ENCODE measurements around the gene ATG4B. TPM values are rescaled to one million over a fixed set of nuclear protein-coding genes. Genes with fewer than 3 reads are reported as not detected.

The ATG4B gene
- total and polyA plus RNA-seq, 7 experiments from 2014 or later, result 49.7 to 131 (median 91.5) TPM

- Histone ChIP-seq H3K9me3 (ENCODE audit: control insufficient read depth in 2 of 3, low read length in 3 of 3) (no peaks in the 10 kb centered on the region), H3K27ac (ENCODE audit: low read depth, low read length) (no peak overlapping the region), H3K27me3 (ENCODE audit: control insufficient read depth in 2 of 2, insufficient read depth in 2 of 2, low read length in 2 of 2) (no peaks in the 10 kb centered on the region), H3K4me3 (ENCODE audit: low read length) (no peak overlapping the region), H3K4me1 (ENCODE audit: control insufficient read depth in 2 of 2, insufficient read depth in 2 of 2, low read length in 2 of 2) (no peaks in the 10 kb centered on the region), H3K36me3 (ENCODE audit: control insufficient read depth in 2 of 3, insufficient read depth in 3 of 3, low read length in 3 of 3) (peaks cover 0 to 54% (median 5%) of the 10 kb centered on the region in 3 experiments)
- no peak for ATAC-seq
- H3K27ac Mint-ChIP-seq, result no peak overlapping the region
- intact Hi-C loops (cut with micrococcal nuclease), result no loop called here
- H3K4me3 Mint-ChIP-seq, result no peak overlapping the region
- H3K9me3 Mint-ChIP-seq, result peaks cover 0 to 2% (median 0%) of the 10 kb centered on the region in 11 donors
- H3K27me3 Mint-ChIP-seq, result no peaks in the 10 kb centered on the region
- peaks cover 0 to 46% (median 4%) of the 10 kb centered on the region in 5 donors for H3K36me3 Mint-ChIP-seq
- DNase-seq, result no peak
- peaks cover 0 to 6% (median 3%) of the 10 kb centered on the region in 7 donors for H3K4me1 Mint-ChIP-seq
- ChIA-PET CTCF (no interaction called here), POLR2A (no interaction called here)
Measured at GRCh38 chr2:241666627-241667400, 29.3 kb downstream of the ATG4B start.

GRCh38 chr2:241668354-241668753 is 30.9 kb downstream of the ATG4B start:
- no peak overlapping the region for H3K4me3 Mint-ChIP-seq
- ChIA-PET POLR2A (no interaction called here), CTCF (no interaction called here)
- Histone ChIP-seq H3K9me3 (ENCODE audit: control insufficient read depth in 2 of 3, low read length in 3 of 3) (no peaks in the 10 kb centered on the region), H3K36me3 (ENCODE audit: control insufficient read depth in 2 of 3, insufficient read depth in 3 of 3, low read length in 3 of 3) (peaks cover 0 to 62% (median 5%) of the 10 kb centered on the region in 3 experiments), H3K4me3 (ENCODE audit: low read length) (no peak overlapping the region), H3K4me1 (ENCODE audit: control insufficient read depth in 2 of 2, insufficient read depth in 2 of 2, low read length in 2 of 2) (no peaks in the 10 kb centered on the region), H3K27ac (ENCODE audit: low read depth, low read length) (no peak overlapping the region), H3K27me3 (ENCODE audit: control insufficient read depth in 2 of 2, insufficient read depth in 2 of 2, low read length in 2 of 2) (no peaks in the 10 kb centered on the region)
- H3K27ac Mint-ChIP-seq, result no peak overlapping the region
- intact Hi-C loops (cut with micrococcal nuclease), result no loop called here
- no peaks in the 10 kb centered on the region for H3K27me3 Mint-ChIP-seq
- H3K36me3 Mint-ChIP-seq, result peaks cover 0 to 39% (median 4%) of the 10 kb centered on the region in 5 donors
- H3K4me1 Mint-ChIP-seq, result peaks cover 0 to 8% (median 3%) of the 10 kb centered on the region in 7 donors
- DNase-seq (no peak), ATAC-seq (no peak)
- H3K9me3 Mint-ChIP-seq, result no peaks in the 10 kb centered on the region

GRCh38 chr2:241668839-241669238 is 31.3 kb downstream of the ATG4B start:
- Mint-ChIP-seq H3K4me1 (peaks cover 0 to 12% (median 3%) of the 10 kb centered on the region in 7 donors), H3K27ac (no peak overlapping the region), H3K9me3 (no peaks in the 10 kb centered on the region), H3K4me3 (no peak overlapping the region), H3K27me3 (no peaks in the 10 kb centered on the region), H3K36me3 (peaks cover 0 to 39% (median 4%) of the 10 kb centered on the region in 5 donors)
- H3K27me3 ChIP-seq (ENCODE audit: control insufficient read depth in 2 of 2, insufficient read depth in 2 of 2, low read length in 2 of 2), result no peaks in the 10 kb centered on the region
- ATAC-seq, result no peak
- ChIA-PET POLR2A (no interaction called here), CTCF (no interaction called here)
- intact Hi-C loops (cut with micrococcal nuclease), result no loop called here
- no peak overlapping the region for H3K4me3 ChIP-seq (ENCODE audit: low read length)
- H3K27ac ChIP-seq (ENCODE audit: low read depth, low read length), result no peak overlapping the region
- peaks cover 0 to 62% (median 5%) of the 10 kb centered on the region in 3 experiments for H3K36me3 ChIP-seq (ENCODE audit: control insufficient read depth in 2 of 3, insufficient read depth in 3 of 3, low read length in 3 of 3)
- no peaks in the 10 kb centered on the region for H3K9me3 ChIP-seq (ENCODE audit: control insufficient read depth in 2 of 3, low read length in 3 of 3)
- no peak for DNase-seq
- H3K4me1 ChIP-seq (ENCODE audit: control insufficient read depth in 2 of 2, insufficient read depth in 2 of 2, low read length in 2 of 2), result no peaks in the 10 kb centered on the region

- H3K27me3 ChIP-seq (ENCODE audit: control insufficient read depth in 2 of 2, insufficient read depth in 2 of 2, low read length in 2 of 2), result no peaks in the 10 kb centered on the region
- no peaks in the 10 kb centered on the region for H3K9me3 ChIP-seq (ENCODE audit: control insufficient read depth in 2 of 3, low read length in 3 of 3)
- peaks cover 0 to 77% (median 5%) of the 10 kb centered on the region in 3 experiments for H3K36me3 ChIP-seq (ENCODE audit: control insufficient read depth in 2 of 3, insufficient read depth in 3 of 3, low read length in 3 of 3)
- Mint-ChIP-seq H3K27me3 (no peaks in the 10 kb centered on the region), H3K36me3 (peaks cover 0 to 39% (median 4%) of the 10 kb centered on the region in 5 donors), H3K4me1 (peaks cover 0 to 7% (median under 1%) of the 10 kb centered on the region in 7 donors), H3K27ac (no peak overlapping the region), H3K4me3 (no peak overlapping the region), H3K9me3 (peaks cover 0 to 1% (median 0%) of the 10 kb centered on the region in 11 donors)
- ATAC-seq, result no peak
- H3K4me1 ChIP-seq (ENCODE audit: control insufficient read depth in 2 of 2, insufficient read depth in 2 of 2, low read length in 2 of 2), result no peaks in the 10 kb centered on the region
- ChIA-PET CTCF (no interaction called here), POLR2A (interaction anchor here (1.1 kb wide), 1 partner anchor 32 kb away, joined by 4 read pairs; no protein-coding TSS in a partner anchor)
- no peak overlapping the region for H3K27ac ChIP-seq (ENCODE audit: low read depth, low read length)
- intact Hi-C loops (cut with micrococcal nuclease), result no loop called here
- H3K4me3 ChIP-seq (ENCODE audit: low read length), result no peak overlapping the region
- no peak for DNase-seq
Measured at GRCh38 chr2:241670333-241671110, 33.0 kb downstream of the ATG4B start.

GRCh38 chr2:241671457-241672240 is 34.2 kb downstream of the ATG4B start:
- H3K4me3 ChIP-seq (ENCODE audit: low read length), result no peak overlapping the region
- POLR2A ChIA-PET, result interaction anchor here (0.6 to 1.1 kb wide), 3 partner anchors 15 to 568 kb away, joined by 3 to 4 read pairs (median 4); partner anchors contain the start of gene DTYMK
- peak; percentile 17 for ATAC-seq
- intact Hi-C loops (cut with micrococcal nuclease), result no loop called here
- no peaks in the 10 kb centered on the region for H3K27me3 Mint-ChIP-seq
- H3K4me3 Mint-ChIP-seq, result no peak overlapping the region
- no peak overlapping the region for H3K27ac ChIP-seq (ENCODE audit: low read depth, low read length)
- peaks cover 0 to 30% (median 4%) of the 10 kb centered on the region in 5 donors for H3K36me3 Mint-ChIP-seq
- no peaks in the 10 kb centered on the region for H3K9me3 ChIP-seq (ENCODE audit: control insufficient read depth in 2 of 3, low read length in 3 of 3)
- H3K4me1 Mint-ChIP-seq, result peaks cover 0 to 7% (median 0%) of the 10 kb centered on the region in 7 donors
- H3K27me3 ChIP-seq (ENCODE audit: control insufficient read depth in 2 of 2, insufficient read depth in 2 of 2, low read length in 2 of 2), result no peaks in the 10 kb centered on the region
- no peaks in the 10 kb centered on the region for H3K4me1 ChIP-seq (ENCODE audit: control insufficient read depth in 2 of 2, insufficient read depth in 2 of 2, low read length in 2 of 2)
- H3K9me3 Mint-ChIP-seq, result peaks cover 0 to 1% (median 0%) of the 10 kb centered on the region in 11 donors
- no peak for DNase-seq
- H3K27ac Mint-ChIP-seq, result no peak overlapping the region
- peaks cover 0 to 81% (median 5%) of the 10 kb centered on the region in 3 experiments for H3K36me3 ChIP-seq (ENCODE audit: control insufficient read depth in 2 of 3, insufficient read depth in 3 of 3, low read length in 3 of 3)
- CTCF ChIA-PET, result no interaction called here

All from naive thymus-derived CD4-positive, alpha-beta T cell (primary cell).